Ovary (tissue), 10 donors: ENCODE measurements around the gene YRDC. TPM values are rescaled to one million over a fixed set of nuclear protein-coding genes. Genes with fewer than 3 reads are reported as not detected.
A peak's percentile ranks its signal among the peaks of the same experiment; 100 is the strongest.

Experiments
- DNase-seq, 5 donors: peaks; one replicate each; pipeline ENCODE4 v3.0.0-alpha.2; 2019 to 2020
- H3K27ac ChIP-seq, 2 donors: fragments of 200-600 bp; one replicate each; pipeline versions ENCODE4 v1.5.1 to v1.8.0; 2019 to 2022
- H3K27me3 ChIP-seq: fragments of 200-600 bp; one replicate; pipeline ENCODE4 v1.8.0; 2022
- H3K36me3 ChIP-seq: fragments of 200-600 bp; sonication (generic); one replicate; pipeline ENCODE4 v1.5.1; 2019
- H3K4me1 ChIP-seq: one replicate; pipeline ENCODE4 v1.8.1; 2013; ENCODE audit warnings: mild to moderate bottlenecking, moderate library complexity; ENCODE audit not compliant: insufficient read depth
- H3K4me3 ChIP-seq: fragments of 200-600 bp; sonication (generic); one replicate; pipeline ENCODE4 v1.5.1; 2017
- H3K9me3 ChIP-seq, 2 donors: fragments of 200-600 bp in 1 of 2; sonication (generic) in 1 of 2; one replicate each; pipeline versions ENCODE4 v1.5.1 to v1.8.1; 2013 to 2019; ENCODE audit warnings: mild to moderate bottlenecking in 1 of 2, moderate library complexity in 1 of 2
- CTCF ChIP-seq, 3 donors: fragments of 450-650 bp in 2 of 3; fragments of 200-600 bp in 1 of 3; IDR thresholded peaks; one replicate each; pipeline versions ENCODE4 v1.5.1 to v1.8.0; 2016 to 2022; ENCODE audit warnings: antibody characterized with exemption in 3 of 3, mild to moderate bottlenecking in 1 of 3
- EP300 ChIP-seq: sonication (generic); formaldehyde crosslinking; IDR thresholded peaks from one replicate; pipeline ENCODE4 v1.6.1; 2017; ENCODE audit warnings: antibody characterized with exemption
- POLR2A ChIP-seq: fragments of 450-650 bp; IDR thresholded peaks from one replicate; pipeline ENCODE4 v1.6.1; 2017; ENCODE audit warnings: antibody characterized with exemption, mild to moderate bottlenecking, moderate library complexity
- WGBS, 3 donors: extraction: QIAGEN DNeasy Blood & Tissue Kit in 1 of 3; methylation state at CpG; one replicate each; pipeline versions ENCODE4 v1.1.5 to v1.1.7; 2013 to 2017; 5-methylcytosine and 5-hydroxymethylcytosine counted together
- intact Hi-C, 4 donors: fragments of 100-400 bp; cut with DNase I; formaldehyde crosslinking; loops; one replicate each; pipeline versions ENCODE4 v1.11.0 to v1.15.1; 2022 to 2023
- long read RNA-seq, 3 donors: library from polyadenylated mRNA in 2 of 3; unstranded in 2 of 3; transcript quantifications; one replicate each; pipeline ENCODE4 v2.0.0 and lab custom pipeline, GENCODE V29; 2021 to 2026
- polyA plus RNA-seq, 2 donors: library from polyadenylated mRNA; stranded (reverse); fragments of 200-250 nt in 1 of 2; fragments of 350-450 nt in 1 of 2; fragmentation: Illumina TruSeq in 1 of 2; extraction: RNeasy Lipid Tissue Mini Kit (QIAGEN cat#74804) in 1 of 2; gene quantifications; one replicate each; pipeline ENCODE4 v1.2.3, GENCODE V29; 2013 to 2014
- total RNA-seq, 7 donors: library from RNA; depleted of rRNA in 2 of 7; stranded (reverse); fragments of >200 nt in 2 of 7; fragmentation: NEBNext Ultra II Directional in 3 of 7; extraction: Animal tissue kit (Norgen Biotek cat#: 25700) in 3 of 7; gene quantifications; one replicate each; pipeline versions ENCODE4 v1.1.0 to v1.2.4, GENCODE V29; 2016 to 2023
- donor health status: DM: no; HTN: no; CAD: no; lungs with moderate emphysema.
- donor health status: DM: no; HTN: no; CAD: no.
- donor health status: Bipolar disorder and iron deficiency.
- donor health status: DM: yes; HTN: yes; CAD: no.
- donor health status: DM: no; HTN: no; CAD: no.
- donor health status: DM: yes; HTN: yes; CAD: no.

The YRDC gene
- total RNA-seq: 10 to 100 TPM in 4 of 7 donors, 1 to 10 TPM in 3; 7.2 to 15.0 (median 11.0) TPM
- 1 to 10 TPM; 9.3 to 9.5 TPM for polyA plus RNA-seq
- long read RNA-seq, donor 1: 0 reads
- long read RNA-seq, donor 2, transcript YRDC-201 (5 exons, 1,826 nt): major isoform, 43 of 43 reads
- long read RNA-seq, donor 2, partial matches to known transcripts: 0 of 43 reads
- long read RNA-seq, donor 2, other reads (novel, unspliced or antisense): 0 of 43 reads
- long read RNA-seq, donor 3, transcript YRDC-201 (5 exons, 1,826 nt): major isoform, 19 of 22 reads
- long read RNA-seq, donor 3, partial matches to known transcripts: 2 of 22 reads
- long read RNA-seq, donor 3, other reads (novel, unspliced or antisense): 1 of 22 reads

- 0 to 1% (median 0%) methylated on average over 60 to 95 of the region's 95 CpGs for WGBS, 3 donors
- no peaks in the 10 kb centered on the region for H3K36me3 ChIP-seq
- peak within 1 kb of the TSS; percentile 63 for H3K4me3 ChIP-seq
- DNase-seq: peak; percentile 92 to 95 (median 93)
- no peaks in the 10 kb centered on the region for H3K9me3 ChIP-seq
- TF ChIP-seq CTCF (IDR thresholded peaks at IDR 0.05): no peak
- TF ChIP-seq POLR2A: peak; percentile 68
- intact Hi-C loops: loop anchor here in 1 of 4 donors (5.0 kb wide), 2 partner anchors 55 to 260 kb away; no protein-coding TSS in a partner anchor
- H3K27ac ChIP-seq: peak within 1 kb of the TSS; percentile 89 to 90
- H3K27me3 ChIP-seq: no peaks in the 10 kb centered on the region
- H3K4me1 ChIP-seq: peaks cover 10% of the 10 kb centered on the region
Observed at GRCh38 chr1:37807555-37808368, at the start of gene YRDC, which contains the start of gene C1orf122. Gene YRDC (minus strand): TSS chr1:37808208. CDS start chr1:37808180, 28 bp downstream. Gene C1orf122 (plus strand): TSS chr1:37807790. CDS start chr1:37808405, 615 bp downstream.

GRCh38 chr1:37854406-37854805, 46.4 kb upstream of the YRDC start:
- Histone ChIP-seq H3K4me1 (peaks cover 11% of the 10 kb centered on the region), H3K9me3 (no peaks in the 10 kb centered on the region), H3K36me3 (no peaks in the 10 kb centered on the region), H3K27me3 (no peaks in the 10 kb centered on the region), H3K27ac (no peak overlapping the region), H3K4me3 (no peak overlapping the region)
- TF ChIP-seq POLR2A (no peak), EP300 (no peak)
- intact Hi-C loops: no loop called here
- no peak for DNase-seq
- 90 to 96% (median 96%) methylated on average over 6 of the region's 6 CpGs for WGBS, 3 donors

- Histone ChIP-seq H3K27me3 (no peaks in the 10 kb centered on the region), H3K36me3 (no peaks in the 10 kb centered on the region), H3K4me1 (peaks cover 13% of the 10 kb centered on the region), H3K4me3 (no peak overlapping the region), H3K27ac (no peak overlapping the region), H3K9me3 (no peaks in the 10 kb centered on the region)
- TF ChIP-seq CTCF (IDR thresholded peaks at IDR 0.05): no peak
- TF ChIP-seq EP300: no peak
- intact Hi-C loops: no loop called here
- no peak for DNase-seq
Observed at GRCh38 chr1:37853157-37853556, 45.1 kb upstream of the YRDC start.

GRCh38 chr1:37851782-37852210, 43.8 kb upstream of the YRDC start:
- peaks cover 18% of the 10 kb centered on the region for H3K4me1 ChIP-seq
- 77 to 85% (median 83%) methylated on average over 2 of the region's 2 CpGs for WGBS, 3 donors
- TF ChIP-seq CTCF (IDR thresholded peaks at IDR 0.05) (no peak), EP300 (no peak), POLR2A (no peak)
- no peak for DNase-seq
- H3K27me3 ChIP-seq: no peaks in the 10 kb centered on the region
- H3K9me3 ChIP-seq: no peaks in the 10 kb centered on the region
- peak overlapping the region in 1 of 2 donors; percentile 24 for H3K27ac ChIP-seq
- intact Hi-C loops: no loop called here
- no peaks in the 10 kb centered on the region for H3K36me3 ChIP-seq
- no peak overlapping the region for H3K4me3 ChIP-seq
